HepG2 (cell line): ENCODE measurements around the gene CSTPP1. TPM values are rescaled to one million over a fixed set of nuclear protein-coding genes. Genes with fewer than 3 reads are reported as not detected.
A peak's percentile ranks its signal among the peaks of the same experiment; 100 is the strongest.

Experiments used
- CENPBD1 ChIP-seq: sonication (generic); formaldehyde crosslinking; IDR thresholded peaks from 2 replicates; pipeline ENCODE4 v1.8.0; 2022; ENCODE audit warnings: missing genetic modification reagents, low read depth, mild to moderate bottlenecking, borderline replicate concordance
- DR1 ChIP-seq: sonication (generic); formaldehyde crosslinking; IDR thresholded peaks from 2 replicates; pipeline ENCODE4 v1.8.0; 2021; ENCODE audit warnings: mild to moderate bottlenecking, missing genetic modification reagents, inconsistent platforms
- EEA1 ChIP-seq: sonication (generic); formaldehyde crosslinking; IDR thresholded peaks from 2 replicates; pipeline ENCODE4 v1.5.1; 2020; ENCODE audit warnings: mild to moderate bottlenecking, missing genetic modification reagents, borderline replicate concordance
- FOXK1 ChIP-seq: sonication (generic); formaldehyde crosslinking; IDR thresholded peaks from 2 replicates; pipeline ENCODE4 v1.4.0; 2020; ENCODE audit warnings: low read depth, missing genetic modification reagents, borderline replicate concordance
- HMGXB4 ChIP-seq, 2 experiments: sonication (generic) in 1 of 2; formaldehyde crosslinking in 1 of 2; IDR thresholded peaks; 2 replicates each; pipeline versions ENCODE4 v1.4.0 to v1.6.1; 2018 to 2020; ENCODE audit warnings: missing genetic modification reagents in 2 of 2, borderline replicate concordance in 1 of 2, low read depth in 1 of 2, mild to moderate bottlenecking in 1 of 2, missing biosample characterization in 1 of 2
- KDM5B ChIP-seq: sonication (generic); formaldehyde crosslinking; IDR thresholded peaks from 2 replicates; pipeline ENCODE4 v1.4.0; 2020; ENCODE audit warnings: missing genetic modification reagents, mild to moderate bottlenecking, borderline replicate concordance
- KLF6 ChIP-seq: IDR thresholded peaks from 2 replicates; pipeline ENCODE4 v1.8.0; 2016; ENCODE audit warnings: missing biosample characterization, missing genetic modification reagents
- MTERF4 ChIP-seq: sonication (generic); formaldehyde crosslinking; IDR thresholded peaks from 2 replicates; pipeline ENCODE4 v1.8.0; 2023; ENCODE audit warnings: mild to moderate bottlenecking, missing genetic modification reagents
- MZF1 ChIP-seq: sonication (generic); formaldehyde crosslinking; IDR thresholded peaks from 2 replicates; pipeline ENCODE4 v1.8.1; 2023; ENCODE audit warnings: mild to moderate bottlenecking, missing genetic modification reagents, borderline replicate concordance
- NPAS2 ChIP-seq: sonication (generic); formaldehyde crosslinking; IDR thresholded peaks from 2 replicates; pipeline ENCODE4 v1.8.0; 2022; ENCODE audit warnings: mild to moderate bottlenecking, missing genetic modification reagents, borderline replicate concordance
- PAF1 ChIP-seq: IDR thresholded peaks from 2 replicates; pipeline ENCODE4 v1.6.1; 2016; ENCODE audit warnings: missing genetic modification reagents, missing compliant biosample characterization
- RFXANK ChIP-seq: IDR thresholded peaks from 2 replicates; pipeline ENCODE4 v1.6.1; 2016
- SP2 ChIP-seq: sonication (generic); formaldehyde crosslinking; IDR thresholded peaks from 2 replicates; pipeline ENCODE4 v1.5.1; 2020; ENCODE audit warnings: mild to moderate bottlenecking, missing genetic modification reagents
- TCF12 ChIP-seq, 2 experiments: fragments of 450-650 bp in 1 of 2; sonication (generic) in 1 of 2; formaldehyde crosslinking in 1 of 2; IDR thresholded peaks; 2 replicates each; pipeline versions ENCODE4 v1.6.1 to v1.8.0; 2017 to 2022; ENCODE audit warnings: antibody characterized with exemption in 1 of 2, mild to moderate bottlenecking in 1 of 2, missing genetic modification reagents in 1 of 2, moderate library complexity in 1 of 2
- ZBTB20 ChIP-seq: sonication (generic); formaldehyde crosslinking; IDR thresholded peaks from 2 replicates; pipeline ENCODE4 v1.8.1; 2023; ENCODE audit warnings: missing genetic modification reagents, low read depth, mild to moderate bottlenecking, borderline replicate concordance
- ZFP1 ChIP-seq: IDR thresholded peaks from 2 replicates; pipeline ENCODE4 v1.6.1; 2016
- ZHX1 ChIP-seq: sonication (generic); formaldehyde crosslinking; IDR thresholded peaks from 2 replicates; pipeline ENCODE4 v1.8.1; 2022; ENCODE audit warnings: low read depth, mild to moderate bottlenecking, missing genetic modification reagents
- ZNF331 ChIP-seq: sonication (generic); formaldehyde crosslinking; IDR thresholded peaks from 2 replicates; pipeline ENCODE4 v1.4.0; 2020; ENCODE audit warnings: missing genetic modification reagents
- ZNF569 ChIP-seq: sonication (generic); formaldehyde crosslinking; IDR thresholded peaks from 2 replicates; pipeline ENCODE4 v1.5.0; 2020; ENCODE audit warnings: mild to moderate bottlenecking, missing genetic modification reagents, moderate library complexity, borderline replicate concordance
- ZNF570 ChIP-seq: sonication (generic); formaldehyde crosslinking; IDR thresholded peaks from 2 replicates; pipeline ENCODE4 v1.4.0; 2020; ENCODE audit warnings: mild to moderate bottlenecking, missing genetic modification reagents, borderline replicate concordance
- ZNF678 ChIP-seq: sonication (generic); formaldehyde crosslinking; IDR thresholded peaks from 2 replicates; pipeline ENCODE4 v1.4.0; 2020; ENCODE audit warnings: mild to moderate bottlenecking, missing genetic modification reagents
- ZNF740 ChIP-seq: sonication (generic); formaldehyde crosslinking; IDR thresholded peaks from 2 replicates; pipeline ENCODE4 v1.4.0; 2020; ENCODE audit warnings: missing genetic modification reagents
- ZZZ3 ChIP-seq: sonication (generic); formaldehyde crosslinking; IDR thresholded peaks from 2 replicates; pipeline ENCODE4 v1.4.0; 2020; ENCODE audit warnings: missing genetic modification reagents, mild to moderate bottlenecking, borderline replicate concordance
- polyA plus RNA-seq, 8 experiments: library from polyadenylated mRNA; depleted of rRNA in 3 of 8; stranded (reverse) in 7 of 8; unstranded in 1 of 8; fragments of >200 nt; fragmentation: Illumina TruSeq in 4 of 8; extraction: Trizol in 4 of 8; gene quantifications; 2 replicates each; pipeline versions ENCODE4 v1.2.1 to v1.2.3, GENCODE V29; 2011 to 2016; ENCODE audit warnings: low read depth in 4 of 8, missing spikeins in 1 of 8, mixed read lengths in 1 of 8; ENCODE audit not compliant: insufficient read depth in 1 of 8
- total RNA-seq, 5 experiments: library from RNA; depleted of rRNA; stranded (reverse); fragments of >200 nt; fragmentation: Illumina TruSeq; extraction: Trizol; gene quantifications; 2 replicates each; pipeline ENCODE4 v1.2.3, GENCODE V29; 2016; ENCODE audit warnings: low read depth in 1 of 5

Gene CSTPP1
- total and polyA plus RNA-seq, 2 of the 13 experiments (the other 11 are each of a cell fraction or from before 2014, with no cell fraction given), result 12.3 to 14.6 TPM

GRCh38 chr11:47185305-47186075 is 248.9 kb downstream of the CSTPP1 start (continued):
- TF ChIP-seq ZBTB20 (peak; percentile 67), PAF1 (CRISPR knock-in tag) (no peak), ZNF678 (CRISPR knock-in tag) (no peak), SP2 (CRISPR knock-in tag) (no peak; the same call in 1 of the 2 replicates), TCF12 (IDR thresholded peaks at IDR 0.05) (no peak), TCF12 (CRISPR knock-in tag; IDR thresholded peaks at IDR 0.05) (no peak), ZNF570 (CRISPR knock-in tag) (no peak), NPAS2 (CRISPR knock-in tag) (no peak), DR1 (no peak), CENPBD1 (CRISPR knock-in tag) (no peak), ZFP1 (CRISPR knock-in tag) (no peak), FOXK1 (no peak), KDM5B (CRISPR knock-in tag) (peak; percentile 46; the same call in 1 of the 2 replicates), MTERF4 (CRISPR knock-in tag) (no peak), KLF6 (CRISPR knock-in tag) (0 out of 2 replicates have a peak, but pooled peaks have one; percentile 28), ZNF331 (0 out of 2 replicates have a peak, but pooled peaks have one; percentile 18), ZNF740 (0 out of 2 replicates have a peak, but pooled peaks have one; percentile 26), ZNF569 (CRISPR knock-in tag) (no peak), EEA1 (no peak; the same call in 1 of the 2 replicates), HMGXB4 (CRISPR knock-in tag; IDR thresholded peaks at IDR 0.05; ENCODE audit: borderline replicate concordance in 1 of 2, low read depth in 1 of 2) (peak in 1 of 2 experiments; percentile 45; a peak in 1 of 4 replicates), MZF1 (CRISPR knock-in tag) (no peak), ZHX1 (no peak), RFXANK (CRISPR knock-in tag) (no peak), ZZZ3 (CRISPR knock-in tag) (no peak)
